Esophagus (tissue), 2 donors: ENCODE data around the gene RASSF5. TPM values are rescaled to one million over a fixed set of nuclear protein-coding genes. Genes with fewer than 3 reads are reported as not detected.
A peak's percentile ranks its signal among the peaks of the same experiment; 100 is the strongest.

Experiments used
- H3K27ac ChIP-seq, 2 donors: one replicate each; pipeline ENCODE4 v1.5.1; 2013; ENCODE audit warnings: low read depth in 2 of 2, mild to moderate bottlenecking in 2 of 2, inconsistent platforms in 1 of 2, low read length in 1 of 2, moderate library complexity in 1 of 2
- H3K27me3 ChIP-seq, 2 donors: one replicate each; pipeline ENCODE4 v1.6.1; 2013; ENCODE audit warnings: low read length in 2 of 2, control low read depth in 1 of 2, mild to moderate bottlenecking in 1 of 2; ENCODE audit not compliant: insufficient read depth in 2 of 2, control insufficient read depth in 1 of 2
- H3K36me3 ChIP-seq, 2 donors: one replicate each; pipeline ENCODE4 v1.6.1; 2013; ENCODE audit warnings: low read length in 1 of 2; ENCODE audit not compliant: control insufficient read depth in 2 of 2, insufficient read depth in 2 of 2
- H3K4me1 ChIP-seq, 2 donors: one replicate each; pipeline ENCODE4 v1.6.1; 2013; ENCODE audit warnings: low read length in 1 of 2; ENCODE audit not compliant: control insufficient read depth in 2 of 2, insufficient read depth in 2 of 2
- H3K4me3 ChIP-seq, 2 donors: one replicate each; pipeline ENCODE4 v1.5.1; 2013; ENCODE audit warnings: low read length in 2 of 2, mild to moderate bottlenecking in 2 of 2, low read depth in 1 of 2, moderate library complexity in 1 of 2
- H3K9me3 ChIP-seq, 2 donors: one replicate each; pipeline ENCODE4 v1.6.1; 2013; ENCODE audit warnings: mild to moderate bottlenecking in 2 of 2, low read depth in 1 of 2, low read length in 1 of 2, moderate library complexity in 1 of 2; ENCODE audit not compliant: control insufficient read depth in 2 of 2, insufficient read depth in 1 of 2
- WGBS, 2 donors: extraction: QIAGEN DNeasy Blood & Tissue Kit; methylation state at CpG; one replicate each; pipeline ENCODE4 v1.1.7; 2013; 5-methylcytosine and 5-hydroxymethylcytosine counted together
- polyA plus RNA-seq, 2 donors: library from polyadenylated mRNA; stranded (reverse); fragments of 200-250 nt; gene quantifications; one replicate each; pipeline ENCODE4 v1.2.3, GENCODE V29; 2013
- donor health status: healthy with polysubstance abuse.
- donor health status: Bipolar disorder and iron deficiency.

RASSF5 gene
- polyA plus RNA-seq, 2 donors = 22.2 to 27.3 TPM

DNA sequence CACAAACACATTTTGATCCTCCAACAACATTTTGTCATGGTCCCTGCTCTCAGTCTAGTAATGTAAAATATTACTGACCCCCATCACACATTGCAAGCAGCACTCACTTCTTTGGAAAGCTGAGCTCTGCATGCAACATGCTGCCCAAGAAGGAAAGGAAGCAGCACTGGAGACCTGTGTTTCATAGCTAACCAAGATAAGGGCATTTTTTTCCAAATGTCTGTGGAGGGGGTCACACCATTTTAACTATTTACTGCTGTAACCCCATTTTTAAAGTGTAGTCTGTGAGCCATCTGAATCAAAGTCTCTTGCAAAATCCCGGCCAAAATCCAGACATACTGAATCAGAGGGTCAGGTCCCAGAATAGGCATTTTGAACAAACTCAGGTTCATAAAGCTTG lies 4.5 kb upstream of the RASSF5 start:
- Histone ChIP-seq H3K36me3 (no peaks in the 10 kb centered on the region), H3K9me3 (no peaks in the 10 kb centered on the region), H3K4me3 (no peak overlapping the region), H3K27ac (peak overlapping the region in 1 of 2 donors; percentile 19), H3K27me3 (no peaks in the 10 kb centered on the region), H3K4me1 (peaks cover 8 to 19% of the 10 kb centered on the region in 2 donors)
- 90 to 95% methylated on average over 1 of the region's 1 CpG for WGBS, 2 donors

DNA sequence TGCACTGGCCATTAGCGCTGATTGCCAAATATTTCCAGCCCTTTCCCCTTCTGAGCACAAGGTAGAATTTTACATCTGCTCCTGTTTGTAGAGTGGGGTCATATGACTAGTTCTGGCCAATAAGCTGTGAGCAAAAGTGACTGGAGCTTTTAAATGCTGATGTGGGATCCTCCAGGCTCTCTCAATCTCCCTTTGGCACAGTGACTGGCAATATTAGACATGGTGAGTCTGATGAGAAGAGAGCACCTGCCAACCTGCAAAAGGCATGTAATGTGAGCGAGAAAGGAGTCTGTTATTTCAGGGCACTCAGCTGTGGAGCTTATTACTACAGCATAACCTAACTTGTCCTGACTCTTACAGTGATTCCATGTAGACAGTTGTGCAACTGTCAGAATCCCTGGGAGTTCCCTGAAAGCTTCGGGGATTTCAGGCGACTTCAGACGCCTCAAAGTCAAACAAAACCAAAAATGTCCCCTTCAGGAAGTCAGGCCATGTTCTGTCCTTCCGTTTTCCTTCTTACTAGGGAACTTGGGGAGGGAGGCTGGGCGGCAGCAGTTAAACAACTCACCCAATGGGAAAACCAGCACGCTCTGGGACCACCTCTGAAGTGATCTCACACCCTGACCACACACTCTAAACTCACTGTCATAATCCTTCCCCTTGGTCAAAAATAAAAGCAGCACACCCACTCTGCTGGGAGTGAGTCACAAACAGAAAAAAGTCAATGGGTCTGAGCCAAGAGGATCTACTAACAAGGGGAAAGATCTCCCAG lies 3.6 kb upstream of the RASSF5 start:
- Histone ChIP-seq H3K27me3 (no peaks in the 10 kb centered on the region), H3K4me1 (peaks cover 8 to 19% of the 10 kb centered on the region in 2 donors), H3K27ac (peak overlapping the region; percentile 76 to 83), H3K9me3 (no peaks in the 10 kb centered on the region), H3K4me3 (no peak overlapping the region), H3K36me3 (no peaks in the 10 kb centered on the region)
- WGBS, 2 donors = 26 to 34% methylated on average over 8 of the region's 8 CpGs

DNA sequence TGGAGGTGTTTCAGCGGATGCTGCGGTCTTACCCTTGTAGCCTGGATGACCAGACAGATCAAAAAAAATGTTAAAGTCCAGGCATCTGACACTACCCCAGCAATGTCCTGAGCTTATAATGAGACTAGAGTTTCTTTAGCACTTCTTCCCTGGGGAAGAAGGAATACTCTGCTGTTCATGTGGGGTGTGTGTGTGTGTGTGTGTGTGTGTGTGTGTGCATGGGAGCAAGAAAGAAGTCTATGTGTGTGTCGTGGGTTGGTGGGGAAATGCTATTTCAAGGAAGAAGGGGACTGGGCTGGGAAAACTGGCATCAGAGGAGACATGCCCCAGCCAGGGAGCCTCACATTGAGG lies 3.0 kb upstream of the RASSF5 start:
- no peaks in the 10 kb centered on the region for H3K36me3 ChIP-seq
- peak overlapping the region; percentile 40 to 83 for H3K27ac ChIP-seq
- WGBS, 2 donors = 15 to 40% methylated on average over 3 of the region's 3 CpGs
- H3K27me3 ChIP-seq = no peaks in the 10 kb centered on the region
- H3K4me1 ChIP-seq = peaks cover 8 to 19% of the 10 kb centered on the region in 2 donors
- H3K9me3 ChIP-seq = no peaks in the 10 kb centered on the region
- H3K4me3 ChIP-seq = no peak overlapping the region

DNA sequence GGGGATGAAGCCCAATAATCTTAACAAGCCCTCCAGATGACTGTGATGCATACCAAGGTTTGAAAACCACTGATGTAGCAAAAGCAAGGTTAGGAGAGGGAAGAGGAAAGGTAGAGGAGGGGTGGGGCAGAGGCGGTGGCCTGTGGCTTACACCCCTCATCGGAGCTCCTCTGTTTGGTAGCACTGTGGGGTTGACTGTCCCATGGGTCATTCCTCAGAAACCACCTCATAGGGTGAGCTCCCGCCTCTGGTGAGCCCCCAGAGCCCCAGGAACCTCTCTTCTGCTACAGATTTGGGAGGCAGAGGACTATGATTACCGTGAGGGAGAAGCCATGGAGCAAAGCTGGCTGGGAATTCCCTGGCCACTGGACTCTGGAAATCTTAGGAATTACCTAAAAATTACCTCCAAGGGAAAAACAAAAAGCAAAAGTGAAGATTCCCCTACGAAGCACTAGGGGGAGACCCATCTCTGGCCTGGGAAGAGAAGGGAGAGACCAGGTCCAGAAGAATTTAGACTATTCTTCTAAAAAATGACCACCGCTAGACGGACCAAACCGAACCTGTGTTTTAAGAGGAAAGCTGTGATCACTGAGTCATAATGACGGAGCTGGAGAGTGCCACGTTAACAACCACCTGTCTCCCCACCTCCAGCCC lies 1.5 kb upstream of the RASSF5 start:
- WGBS, 2 donors = 55 to 56% methylated on average over 10 of the region's 10 CpGs
- Histone ChIP-seq H3K4me1 (peaks cover 8 to 21% of the 10 kb centered on the region in 2 donors), H3K9me3 (no peaks in the 10 kb centered on the region), H3K27ac (peak overlapping the region in 1 of 2 donors; percentile 16), H3K36me3 (no peaks in the 10 kb centered on the region), H3K27me3 (no peaks in the 10 kb centered on the region), H3K4me3 (no peak overlapping the region)

DNA sequence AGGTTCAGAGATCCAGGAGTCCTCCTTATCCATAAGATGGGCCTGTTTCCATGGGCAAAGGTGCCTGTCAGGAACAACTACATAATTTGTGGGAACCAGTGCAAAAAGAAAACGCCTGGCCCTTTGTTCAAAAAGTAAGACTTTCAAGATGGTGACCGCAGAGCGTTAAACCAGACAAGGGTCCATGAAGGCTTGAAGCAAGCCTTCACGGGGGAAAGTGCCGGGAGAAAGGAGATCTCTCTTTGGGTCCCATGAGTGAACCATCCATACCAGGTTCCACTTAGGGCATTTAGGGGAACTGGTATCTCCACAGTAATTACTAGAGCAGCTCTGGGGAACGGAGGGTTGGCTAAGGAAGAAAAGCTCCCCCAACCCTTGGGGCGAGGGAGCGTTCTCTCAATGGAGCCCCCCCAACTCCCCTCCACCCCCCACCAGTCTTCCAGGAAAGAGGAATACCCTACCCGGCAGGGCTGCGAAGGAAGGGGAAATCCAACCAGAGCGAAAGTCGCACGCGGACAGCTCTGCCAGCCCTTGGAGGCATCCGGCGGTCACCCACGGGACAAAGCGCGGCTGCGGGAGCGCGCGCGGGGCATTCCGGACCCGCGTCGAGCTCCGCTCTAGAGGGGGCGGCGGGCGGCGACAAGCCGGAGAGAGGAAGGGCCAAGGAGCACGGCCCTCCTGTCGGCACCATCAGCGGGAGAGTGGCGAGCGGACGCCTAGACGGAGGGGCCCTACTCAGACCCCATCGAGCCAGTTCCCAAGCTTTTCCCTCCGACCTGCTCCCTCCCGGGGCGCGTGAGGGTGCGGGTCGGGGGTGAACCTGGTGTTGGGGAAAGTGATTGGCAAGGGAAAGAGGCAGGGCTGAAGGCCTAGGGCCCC lies 687 bp upstream of the RASSF5 start:
- peaks cover 6 to 18% of the 10 kb centered on the region in 2 donors for H3K4me1 ChIP-seq
- peak overlapping the region; percentile 15 to 48 for H3K27ac ChIP-seq
- no peaks in the 10 kb centered on the region for H3K27me3 ChIP-seq
- no peaks in the 10 kb centered on the region for H3K36me3 ChIP-seq
- 13% methylated on average over 47 to 48 of the region's 48 CpGs for WGBS, 2 donors
- no peaks in the 10 kb centered on the region for H3K9me3 ChIP-seq
- peak overlapping the region; percentile 77 to 85 for H3K4me3 ChIP-seq

DNA sequence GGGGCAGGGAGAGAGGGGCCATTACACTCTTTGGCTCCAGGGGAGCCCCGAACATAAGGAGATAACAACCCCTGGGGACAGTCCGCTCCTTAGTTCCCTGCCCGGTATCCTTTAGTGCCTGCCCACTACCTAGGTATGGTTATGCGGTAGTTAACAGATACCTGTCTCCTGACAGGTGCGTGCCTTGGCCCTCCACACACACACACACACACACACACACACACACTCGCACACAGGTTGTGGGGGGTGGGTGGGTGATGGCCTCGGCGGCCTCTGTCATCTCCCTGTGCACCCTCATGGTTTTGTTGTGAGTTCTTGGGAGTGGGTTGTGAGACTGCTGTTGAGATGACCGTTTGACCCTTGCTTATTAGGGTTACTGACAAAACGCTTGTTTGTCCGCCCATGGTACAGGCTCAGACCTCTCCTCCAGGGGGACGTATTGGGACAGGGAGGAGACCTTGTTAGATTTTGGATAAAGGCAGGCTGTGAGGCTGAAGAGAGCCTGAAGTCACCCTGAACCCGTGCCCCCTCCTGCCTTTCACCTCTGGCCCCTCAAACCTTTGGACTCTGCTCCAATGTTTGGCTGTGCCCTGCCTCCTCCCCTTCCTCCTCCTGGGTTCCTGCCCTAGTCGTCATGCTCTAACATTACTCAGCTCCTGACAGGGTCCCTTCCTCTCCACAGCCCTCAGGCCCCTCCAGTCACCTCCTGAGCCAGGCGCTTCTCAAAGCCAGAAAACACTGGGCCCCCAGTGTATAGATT lies 979 bp downstream of the RASSF5 start:
- Histone ChIP-seq H3K36me3 (no peaks in the 10 kb centered on the region), H3K27ac (peak overlapping the region; percentile 72 to 82), H3K27me3 (no peaks in the 10 kb centered on the region), H3K4me1 (peaks cover 9 to 20% of the 10 kb centered on the region in 2 donors), H3K9me3 (no peaks in the 10 kb centered on the region), H3K4me3 (peak overlapping the region; percentile 77 to 85)
- 31 to 34% methylated on average over 15 of the region's 15 CpGs for WGBS, 2 donors

DNA sequence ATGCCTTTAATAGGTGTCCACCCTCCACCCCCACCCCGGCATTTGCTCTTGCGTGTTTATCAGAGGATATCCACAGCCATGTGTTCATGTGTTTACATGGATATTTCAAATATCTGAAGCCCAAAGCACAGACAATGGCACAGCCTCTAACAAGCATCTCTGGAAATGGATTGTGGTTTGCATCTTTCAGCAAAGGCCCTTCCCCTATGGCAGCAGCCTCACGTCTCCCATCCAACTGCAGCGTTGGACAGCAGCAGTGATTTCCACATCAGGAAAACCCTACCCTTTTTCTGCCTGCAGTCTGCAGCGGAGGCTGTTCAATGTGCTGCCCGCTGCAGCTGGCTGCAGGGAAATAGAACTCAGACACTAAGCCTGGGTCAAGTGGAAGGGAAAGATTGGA lies 1.6 kb downstream of the RASSF5 start:
- H3K27ac ChIP-seq = peak overlapping the region; percentile 72 to 82
- peaks cover 9 to 20% of the 10 kb centered on the region in 2 donors for H3K4me1 ChIP-seq
- no peaks in the 10 kb centered on the region for H3K27me3 ChIP-seq
- H3K36me3 ChIP-seq = no peaks in the 10 kb centered on the region
- WGBS, 2 donors = 26 to 31% methylated on average over 6 of the region's 6 CpGs
- no peaks in the 10 kb centered on the region for H3K9me3 ChIP-seq
- H3K4me3 ChIP-seq = peak overlapping the region; percentile 77 to 85

DNA sequence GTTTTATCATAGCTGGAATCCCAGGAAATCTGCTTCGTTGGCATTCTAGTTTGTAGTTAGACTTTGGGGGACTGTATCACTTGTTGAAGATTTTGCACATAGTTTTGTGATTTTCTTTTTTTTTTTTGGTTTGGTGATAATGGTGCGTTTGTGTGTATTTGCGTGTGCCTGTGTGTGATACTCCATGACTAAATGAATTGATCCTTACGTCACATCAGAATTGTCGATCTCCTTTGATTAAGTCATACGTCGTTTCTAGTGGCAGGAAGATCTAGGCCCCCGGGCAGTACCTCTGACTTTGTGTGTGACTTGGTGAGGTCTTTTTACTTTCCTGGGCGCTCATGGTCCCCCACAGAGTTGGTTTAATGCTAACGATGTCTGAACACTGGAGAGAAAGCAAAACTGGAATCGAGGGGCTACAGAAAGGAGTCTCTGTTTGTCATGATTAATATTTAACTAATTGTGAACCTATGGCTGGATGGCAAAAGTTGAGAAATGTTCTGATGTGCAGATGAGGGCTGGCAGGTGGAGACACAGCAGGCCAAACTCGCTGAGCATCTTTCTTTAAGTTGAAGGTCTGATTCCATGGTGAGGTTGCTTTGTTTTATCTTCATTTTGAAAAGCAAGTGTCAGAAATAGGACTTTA lies 2.4 kb downstream of the RASSF5 start:
- WGBS, 2 donors = 71 to 82% methylated on average over 12 of the region's 12 CpGs
- peaks cover 9 to 22% of the 10 kb centered on the region in 2 donors for H3K4me1 ChIP-seq
- peak overlapping the region in 1 of 2 donors; percentile 42 for H3K27ac ChIP-seq
- no peaks in the 10 kb centered on the region for H3K9me3 ChIP-seq
- H3K4me3 ChIP-seq = peak overlapping the region in 1 of 2 donors; percentile 85
- no peaks in the 10 kb centered on the region for H3K36me3 ChIP-seq
- no peaks in the 10 kb centered on the region for H3K27me3 ChIP-seq
